GM12878 (cell line): ENCODE measurements around the gene FLT4. TPM values are rescaled to one million over a fixed set of nuclear protein-coding genes. Genes with fewer than 3 reads are reported as not detected.

Experiments
- ATAC-seq: fragments of 200-7000 bp; cut with Tn5 transposase; 3 replicates; pipeline ENCODE4 v1.9.1; 2020; ENCODE audit warnings: mild to moderate bottlenecking, moderate library complexity
- BruUV-seq: library from RNA; stranded (reverse); fragments of 400-500 nt; replicated peaks from 2 replicates; lab custom pipeline; 2021; lab: Mats Ljungman, UMichigan
- CTCF ChIA-PET: fragments of 300-600 bp; sonication (Branson Sonifier 250); formaldehyde crosslinking; extraction: SDS; loops from one replicate; lab custom pipeline; 2021; ENCODE audit warnings: inconsistent platforms; lab: Yijun Ruan, JAX
- POLR2A ChIA-PET: fragments of 350-600 bp; formaldehyde crosslinking; extraction: SDS; loops from one replicate; lab custom pipeline; 2021; ENCODE audit warnings: inconsistent platforms; lab: Charles Lee
- RAD21 ChIA-PET: fragments of 300-600 bp; sonication (Branson Sonifier 250); formaldehyde crosslinking; loops from one replicate; lab custom pipeline; 2023; ENCODE audit warnings: antibody characterized with exemption; ENCODE audit not compliant: unreplicated experiment; lab: Charles Lee
- SMC1A ChIA-PET: fragments of 300-600 bp; sonication (Branson Sonifier 250); formaldehyde crosslinking; loops from one replicate; lab custom pipeline; 2023; ENCODE audit not compliant: unreplicated experiment, uncharacterized antibody; lab: Charles Lee
- DNase-seq: peaks from one replicate; pipeline ENCODE4 v3.0.0-alpha.2; 2011; ENCODE audit warnings: low read depth, low spot score
- FAIRE-seq: peaks from 3 replicates; lab custom pipeline; 2011; peaks lifted over from hg19 to GRCh38; lab: Jason Lieb, UNC
- H2AFZ ChIP-seq: 2 replicates; pipeline ENCODE4 v1.6.0; 2011; ENCODE audit warnings: low read depth, low read length, control low read depth; ENCODE audit not compliant: control insufficient read depth
- H3K27ac ChIP-seq: 2 replicates; pipeline ENCODE4 v1.5.1; 2011; ENCODE audit warnings: control low read depth; ENCODE audit not compliant: control insufficient read depth, insufficient read depth
- H3K27me3 ChIP-seq, 2 experiments: replicated peaks in 1 of 2; 2 replicates each; pipeline versions ENCODE4 v1.6.0 to v1.6.1; 2011; ENCODE audit warnings: low read length in 1 of 2; ENCODE audit not compliant: control insufficient read depth in 2 of 2, insufficient read depth in 2 of 2
- H3K36me3 ChIP-seq, 2 experiments: 2 replicates each; pipeline ENCODE4 v1.5.1; 2011; ENCODE audit warnings: low read length in 1 of 2; ENCODE audit not compliant: control insufficient read depth in 2 of 2, insufficient read depth in 2 of 2
- H3K4me1 ChIP-seq: 2 replicates; pipeline ENCODE4 v1.6.1; 2011; ENCODE audit warnings: mild to moderate bottlenecking, low read length, moderate library complexity, mixed read lengths; ENCODE audit not compliant: control insufficient read depth, insufficient read depth
- H3K4me2 ChIP-seq: 2 replicates; pipeline ENCODE4 v1.6.0; 2011; ENCODE audit warnings: control low read depth; ENCODE audit not compliant: control insufficient read depth, insufficient read depth
- H3K4me3 ChIP-seq: fragments of 200-600 bp; sonication (generic); 2 replicates; pipeline ENCODE4 v1.5.1; 2016
- H3K79me2 ChIP-seq: 2 replicates; pipeline ENCODE4 v1.6.0; 2011; ENCODE audit warnings: low read length; ENCODE audit not compliant: control insufficient read depth, insufficient read depth
- H3K9ac ChIP-seq: 2 replicates; pipeline ENCODE4 v1.8.0; 2011; ENCODE audit warnings: low read length, control low read depth, mixed read lengths; ENCODE audit not compliant: control insufficient read depth, insufficient read depth
- H3K9me3 ChIP-seq: replicated peaks from 3 replicates; pipeline ENCODE4 v1.5.1; 2011; ENCODE audit warnings: mild to moderate bottlenecking, low read length; ENCODE audit not compliant: control insufficient read depth, insufficient read depth
- H4K20me1 ChIP-seq: 2 replicates; pipeline ENCODE4 v1.6.0; 2011; ENCODE audit not compliant: control insufficient read depth, insufficient read depth
- BCLAF1 ChIP-seq: fragments of 450-650 bp; IDR thresholded peaks from 2 replicates; pipeline ENCODE4 v1.6.1; 2017; ENCODE audit warnings: antibody characterized with exemption, mild to moderate bottlenecking, moderate library complexity
- BMI1 ChIP-seq: fragments of 450-650 bp; IDR thresholded peaks from 2 replicates; pipeline ENCODE4 v1.6.1; 2016; ENCODE audit warnings: mild to moderate bottlenecking, moderate library complexity, borderline replicate concordance
- CBX3 ChIP-seq: fragments of 200-600 bp; sonication (generic); IDR thresholded peaks from 2 replicates; pipeline ENCODE4 v1.6.1; 2016; ENCODE audit warnings: low read depth, borderline replicate concordance
- GABPA ChIP-seq: IDR thresholded peaks from 2 replicates; pipeline ENCODE4 v1.6.1; 2014; ENCODE audit warnings: antibody characterized with exemption, low read depth, mild to moderate bottlenecking, inconsistent platforms
- HDAC6 ChIP-seq: fragments of 200-600 bp; sonication (generic); IDR thresholded peaks from one replicate; pipeline ENCODE4 v1.8.0; 2017; ENCODE audit warnings: antibody characterized with exemption; ENCODE audit not compliant: unreplicated experiment
- IRF4 ChIP-seq: IDR thresholded peaks from 2 replicates; pipeline ENCODE4 v1.6.1; 2011; ENCODE audit warnings: low read depth, low read length
- NKRF ChIP-seq: fragments of 450-650 bp; conservative IDR thresholded peaks from 2 replicates; pipeline ENCODE4 v1.6.1; 2017; ENCODE audit warnings: mild to moderate bottlenecking, moderate library complexity
- PAX8 ChIP-seq: fragments of 450-650 bp; IDR thresholded peaks from 2 replicates; pipeline ENCODE4 v1.6.1; 2017; ENCODE audit warnings: mild to moderate bottlenecking, moderate library complexity
- ZBTB4 ChIP-seq: fragments of 450-650 bp; formaldehyde crosslinking; IDR thresholded peaks from 2 replicates; pipeline ENCODE4 v1.4.0; 2022; ENCODE audit warnings: mild to moderate bottlenecking, moderate library complexity
- ZNF207 ChIP-seq: fragments of 450-650 bp; IDR thresholded peaks from 2 replicates; pipeline ENCODE4 v1.6.1; 2014; ENCODE audit warnings: antibody characterized with exemption, mild to moderate bottlenecking, borderline replicate concordance
- ZNF622 ChIP-seq: fragments of 450-650 bp; IDR thresholded peaks from 2 replicates; pipeline ENCODE4 v1.6.1; 2017; ENCODE audit warnings: mild to moderate bottlenecking, inconsistent platforms
- WGBS: methylation state at CpG from one replicate; pipeline ENCODE4 v1.1.6; 2016; ENCODE audit warnings: low lambda C conversion rate; ENCODE audit not compliant: insufficient replicate concordance, insufficient coverage; ENCODE audit errors: missing lambda C conversion rate; 5-methylcytosine and 5-hydroxymethylcytosine counted together
- in situ Hi-C: fragments of 300-500 bp; cut with MboI; formaldehyde crosslinking; loops from 9 replicates; pipeline ENCODE4 v1.14.3; 2018; ENCODE audit warnings: mixed read lengths
- intact Hi-C: fragments of 100-400 bp; cut with micrococcal nuclease; formaldehyde crosslinking; loops from one replicate; pipeline ENCODE4 v1.14.2; 2022; ENCODE audit not compliant: unreplicated experiment
- polyA plus RNA-seq, 11 experiments: library from polyadenylated mRNA; depleted of rRNA in 4 of 11; unstranded in 6 of 11; stranded (reverse) in 5 of 11; fragments of >200 nt; fragmentation: Nextera tagmentation in 4 of 11; fragmentation: Illumina TruSeq in 1 of 11; extraction: Ambion mirVana in 4 of 11; extraction: Trizol in 1 of 11; gene quantifications; 1 replicate in 1 of 11; 2 replicates in 10 of 11; pipeline versions ENCODE4 v1.2.1 to v1.2.3, GENCODE V29; 2011 to 2016; ENCODE audit warnings: inconsistent platforms in 2 of 11, missing spikeins in 2 of 11, low read depth in 1 of 11
- total RNA-seq, 4 experiments: library from RNA; depleted of rRNA in 3 of 4; stranded (reverse); fragments of >200 nt in 3 of 4; fragmentation: Illumina TruSeq in 1 of 4; extraction: Trizol in 1 of 4; gene quantifications; 2 replicates each; pipeline versions ENCODE4 v1.2.1 to v1.2.3, GENCODE V29; 2013 to 2021

The FLT4 gene
- total and polyA plus RNA-seq, 10 of the 15 experiments (the other 5 are each of a cell fraction or from before 2014, with no cell fraction given), result 0.18 TPM; not detected in 9

GRCh38 chr5:180613188-180613813 lies 36.1 kb downstream of the FLT4 start (continued):
- TF ChIP-seq NKRF (no peak), ZNF622 (no peak), IRF4 (no peak), ZBTB4 (no peak), PAX8 (no peak)

- BruUV-seq, result no TSS peak
- POLR2A ChIA-PET, result no interaction called here
- intact Hi-C loops, result no loop called here
- no peaks in the 10 kb centered on the region for H3K79me2 ChIP-seq
- H3K9me3 ChIP-seq, result no peaks in the 10 kb centered on the region
- ATAC-seq (no peak), DNase-seq (no peak), FAIRE-seq (no peak)
- H3K4me3 ChIP-seq, result no peak overlapping the region
- H3K36me3 ChIP-seq, result no peaks in the 10 kb centered on the region
- TF ChIP-seq CBX3 (no peak), BCLAF1 (no peak), BMI1 (no peak), GABPA (no peak), ZNF207 (no peak), HDAC6 (no peak)
- H3K9ac ChIP-seq, result no peak overlapping the region
- in situ Hi-C loops, result no loop called here
- SMC1A ChIA-PET, result no interaction called here
- H3K27ac ChIP-seq, result no peak overlapping the region
- H3K27me3 ChIP-seq, result no peaks in the 10 kb centered on the region
- no peak overlapping the region for H2AFZ ChIP-seq
- 64% methylated on average over 15 of the region's 15 CpGs for WGBS
- H3K4me1 ChIP-seq, result no peaks in the 10 kb centered on the region
- CTCF ChIA-PET, result interaction anchor here (0.9 kb wide), 1 partner anchor 10 kb away, joined by 3 read pairs; no protein-coding TSS in a partner anchor
- no peaks in the 10 kb centered on the region for H4K20me1 ChIP-seq
- RAD21 ChIA-PET, result no interaction called here
- H3K4me2 ChIP-seq, result no peak overlapping the region
Measured at GRCh38 chr5:180612683-180613082, 36.7 kb downstream of the FLT4 start.
